ENCODE data around the gene TADA2B. TPM values are rescaled to one million over a fixed set of nuclear protein-coding genes. Genes with fewer than 3 reads are reported as not detected.

The TADA2B gene
- total RNA-seq, 2 donors from 2014 or later, result 17.3 to 17.5 TPM

DNA sequence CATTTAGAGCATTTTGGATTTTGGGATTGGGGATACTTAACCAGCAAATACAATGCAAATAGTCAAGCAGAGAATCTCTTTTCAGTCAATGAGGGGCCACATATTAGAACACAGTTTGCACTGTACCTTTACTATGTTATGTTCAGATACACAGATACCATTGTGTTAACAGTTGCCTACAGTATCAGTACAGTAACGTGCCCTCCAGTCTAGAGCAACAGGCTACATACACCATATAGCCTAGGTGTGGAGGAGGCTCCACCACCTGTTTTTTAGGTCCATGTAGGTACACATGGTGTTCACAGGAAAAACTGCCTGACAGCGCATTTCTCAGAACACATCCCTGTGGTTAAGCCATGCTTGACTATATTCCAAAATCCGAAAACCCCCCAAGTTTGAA is 15.6 kb downstream of the TADA2B start:
- H3K4me1 Mint-ChIP-seq, result no peaks in the 10 kb centered on the region
- TF ChIP-seq, protein P1, sequence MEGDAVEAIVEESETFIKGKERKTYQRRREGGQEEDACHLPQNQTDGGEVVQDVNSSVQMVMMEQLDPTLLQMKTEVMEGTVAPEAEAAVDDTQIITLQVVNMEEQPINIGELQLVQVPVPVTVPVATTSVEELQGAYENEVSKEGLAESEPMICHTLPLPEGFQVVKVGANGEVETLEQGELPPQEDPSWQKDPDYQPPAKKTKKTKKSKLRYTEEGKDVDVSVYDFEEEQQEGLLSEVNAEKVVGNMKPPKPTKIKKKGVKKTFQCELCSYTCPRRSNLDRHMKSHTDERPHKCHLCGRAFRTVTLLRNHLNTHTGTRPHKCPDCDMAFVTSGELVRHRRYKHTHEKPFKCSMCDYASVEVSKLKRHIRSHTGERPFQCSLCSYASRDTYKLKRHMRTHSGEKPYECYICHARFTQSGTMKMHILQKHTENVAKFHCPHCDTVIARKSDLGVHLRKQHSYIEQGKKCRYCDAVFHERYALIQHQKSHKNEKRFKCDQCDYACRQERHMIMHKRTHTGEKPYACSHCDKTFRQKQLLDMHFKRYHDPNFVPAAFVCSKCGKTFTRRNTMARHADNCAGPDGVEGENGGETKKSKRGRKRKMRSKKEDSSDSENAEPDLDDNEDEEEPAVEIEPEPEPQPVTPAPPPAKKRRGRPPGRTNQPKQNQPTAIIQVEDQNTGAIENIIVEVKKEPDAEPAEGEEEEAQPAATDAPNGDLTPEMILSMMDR (conservative IDR thresholded peaks at IDR 0.05), result no peak
- no peak overlapping the region for H3K9ac ChIP-seq (ENCODE audit: extremely low read depth, low read length, poor library complexity, severe bottlenecking)
- WGBS, 2 experiments (ENCODE audit: insufficient coverage in 1 of 2, insufficient read length in 1 of 2), result 88% methylated on average over 3 of the region's 3 CpGs; no CpG with 5 or more reads in 1 of the 2 experiments
- H3K27ac ChIP-seq (ENCODE audit: low read depth, low read length), result no peak overlapping the region
- H3K36me3 ChIP-seq (ENCODE audit: control insufficient read depth, insufficient read depth, low read length), result peaks cover 75% of the 10 kb centered on the region
- H3K4me3 ChIP-seq (ENCODE audit: low read length), result no peak overlapping the region
- no peak overlapping the region for H3K4me3 Mint-ChIP-seq
- no peaks in the 10 kb centered on the region for H3K9me3 Mint-ChIP-seq
- peaks cover 57% of the 10 kb centered on the region for H3K36me3 Mint-ChIP-seq (ENCODE audit: low read depth)
- H3K9me3 ChIP-seq (ENCODE audit: control insufficient read depth, low read length), result no peaks in the 10 kb centered on the region
- no peak overlapping the region for H3K27ac Mint-ChIP-seq
- DNase-seq, result no peak
- H3K27me3 ChIP-seq (ENCODE audit: control insufficient read depth, insufficient read depth, low read length, poor library complexity, severe bottlenecking), result no peaks in the 10 kb centered on the region
- H3K4me1 ChIP-seq (ENCODE audit: control insufficient read depth, insufficient read depth, low read length), result no peaks in the 10 kb centered on the region
- no peaks in the 10 kb centered on the region for H3K27me3 Mint-ChIP-seq (ENCODE audit: insufficient read depth)

DNA sequence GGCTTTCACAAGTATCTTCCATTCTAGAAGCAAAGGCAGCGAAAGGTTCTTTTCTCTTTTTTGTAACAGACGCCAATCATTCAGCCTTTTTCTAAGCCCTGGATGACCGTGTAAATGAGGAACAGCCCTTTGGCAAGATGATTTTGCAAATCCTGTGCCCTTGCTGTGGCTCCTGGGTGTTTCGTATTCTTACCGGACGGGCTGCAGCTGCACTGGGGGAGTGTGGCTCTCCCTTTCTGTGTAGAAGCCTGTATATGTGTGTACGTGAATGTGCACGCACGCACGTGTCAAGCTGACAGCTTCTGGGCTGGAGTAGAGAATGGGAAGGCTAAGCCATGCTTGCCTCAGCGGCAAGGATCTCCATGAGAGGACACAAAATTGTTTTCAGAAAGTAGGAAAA is 16.5 kb downstream of the TADA2B start:
- Histone ChIP-seq H3K4me3 (ENCODE audit: low read length) (no peak overlapping the region), H3K27me3 (ENCODE audit: control insufficient read depth, insufficient read depth, low read length, poor library complexity, severe bottlenecking) (no peaks in the 10 kb centered on the region), H3K36me3 (ENCODE audit: control insufficient read depth, insufficient read depth, low read length) (peaks cover 77% of the 10 kb centered on the region), H3K9me3 (ENCODE audit: control insufficient read depth, low read length) (no peaks in the 10 kb centered on the region), H3K4me1 (ENCODE audit: control insufficient read depth, insufficient read depth, low read length) (no peaks in the 10 kb centered on the region), H3K9ac (ENCODE audit: extremely low read depth, low read length, poor library complexity, severe bottlenecking) (no peak overlapping the region), H3K27ac (ENCODE audit: low read depth, low read length) (no peak overlapping the region)
- DNase-seq, result no peak
- Mint-ChIP-seq H3K27me3 (ENCODE audit: insufficient read depth) (no peaks in the 10 kb centered on the region), H3K4me3 (no peak overlapping the region), H3K36me3 (ENCODE audit: low read depth) (peaks cover 54% of the 10 kb centered on the region), H3K27ac (no peak overlapping the region), H3K4me1 (no peaks in the 10 kb centered on the region), H3K9me3 (no peaks in the 10 kb centered on the region)
- TF ChIP-seq, protein P1 (conservative IDR thresholded peaks at IDR 0.05), result no peak
- 95 to 96% methylated on average over 6 to 11 of the region's 11 CpGs for WGBS, 2 experiments (ENCODE audit: insufficient coverage in 1 of 2, insufficient read length in 1 of 2)

DNA sequence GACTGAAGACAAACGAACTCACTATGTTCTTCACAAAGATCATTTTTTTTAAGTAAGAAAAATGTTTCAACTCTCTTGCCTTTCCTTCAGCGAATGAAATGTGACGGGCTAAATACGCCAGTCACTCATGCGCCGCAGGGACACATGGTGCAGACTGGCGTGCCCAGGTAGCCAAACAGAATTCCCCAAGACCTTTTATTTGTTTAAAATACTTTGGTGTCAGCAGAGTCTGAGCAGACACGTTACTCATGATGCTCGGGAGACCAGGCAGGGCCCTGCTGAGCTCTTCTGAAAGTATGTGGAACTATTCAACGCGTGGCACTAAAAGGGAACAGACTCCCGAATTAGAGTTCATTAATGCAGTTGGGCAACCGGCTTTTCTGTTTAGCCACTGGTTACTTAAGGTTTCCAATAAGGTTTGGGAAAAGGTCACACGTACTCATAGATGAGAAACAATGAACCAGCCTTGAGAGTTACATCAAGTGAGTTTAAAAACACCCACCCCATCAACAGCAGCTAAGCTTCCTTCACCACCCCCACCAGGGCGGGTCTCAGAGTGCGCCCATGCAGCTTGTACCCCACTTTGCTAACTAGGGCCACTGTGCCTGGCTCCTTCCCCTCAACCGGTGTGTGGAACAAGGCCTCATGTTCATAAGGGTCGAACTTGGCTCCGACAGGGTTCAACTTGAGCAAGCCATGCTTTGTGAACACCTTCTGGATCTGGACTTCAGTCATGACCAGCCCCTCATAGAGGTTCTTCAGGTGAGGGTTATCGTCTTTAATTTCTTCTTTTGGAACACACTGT is 17.4 kb downstream of the TADA2B start:
- peaks cover 53% of the 10 kb centered on the region for H3K36me3 Mint-ChIP-seq (ENCODE audit: low read depth)
- Histone ChIP-seq H3K27ac (ENCODE audit: low read depth, low read length) (no peak overlapping the region), H3K4me3 (ENCODE audit: low read length) (no peak overlapping the region), H3K9ac (ENCODE audit: extremely low read depth, low read length, poor library complexity, severe bottlenecking) (no peak overlapping the region), H3K9me3 (ENCODE audit: control insufficient read depth, low read length) (no peaks in the 10 kb centered on the region), H3K4me1 (ENCODE audit: control insufficient read depth, insufficient read depth, low read length) (no peaks in the 10 kb centered on the region), H3K36me3 (ENCODE audit: control insufficient read depth, insufficient read depth, low read length) (peaks cover 79% of the 10 kb centered on the region), H3K27me3 (ENCODE audit: control insufficient read depth, insufficient read depth, low read length, poor library complexity, severe bottlenecking) (no peaks in the 10 kb centered on the region)
- no peaks in the 10 kb centered on the region for H3K27me3 Mint-ChIP-seq (ENCODE audit: insufficient read depth)
- H3K4me3 Mint-ChIP-seq, result no peak overlapping the region
- no peaks in the 10 kb centered on the region for H3K4me1 Mint-ChIP-seq
- no peak overlapping the region for H3K27ac Mint-ChIP-seq
- H3K9me3 Mint-ChIP-seq, result no peaks in the 10 kb centered on the region
- 95% methylated on average over 13 to 20 of the region's 20 CpGs for WGBS, 2 experiments (ENCODE audit: insufficient coverage in 1 of 2, insufficient read length in 1 of 2)
- TF ChIP-seq, protein P1 (conservative IDR thresholded peaks at IDR 0.05), result no peak
- DNase-seq, result no peak
